Esophagus mucosa (tissue), 1 donor: ENCODE measurements around the gene MYO1D. TPM values are rescaled to one million over a fixed set of nuclear protein-coding genes. Genes with fewer than 3 reads are reported as not detected.
A peak's percentile ranks its signal among the peaks of the same experiment; 100 is the strongest.
"Not testable (repeated sequence)": the region's sequence is repeated elsewhere in the genome, so short reads cannot be mapped to it uniquely, and the experiment has no call there.

Experiments
- ATAC-seq: fragments of 200-7000 bp; cut with Tn5 transposase; one replicate; pipeline ENCODE4 v1.9.1; 2020
- total RNA-seq: library from RNA; stranded (reverse); gene quantifications from one replicate; pipeline ENCODE4 v1.2.4, GENCODE V29; 2023
- donor health status: DM: yes; HTN: yes; CAD: no.

Gene MYO1D
- total RNA-seq, 1 donor from 2014 or later: 55.0 TPM

DNA sequence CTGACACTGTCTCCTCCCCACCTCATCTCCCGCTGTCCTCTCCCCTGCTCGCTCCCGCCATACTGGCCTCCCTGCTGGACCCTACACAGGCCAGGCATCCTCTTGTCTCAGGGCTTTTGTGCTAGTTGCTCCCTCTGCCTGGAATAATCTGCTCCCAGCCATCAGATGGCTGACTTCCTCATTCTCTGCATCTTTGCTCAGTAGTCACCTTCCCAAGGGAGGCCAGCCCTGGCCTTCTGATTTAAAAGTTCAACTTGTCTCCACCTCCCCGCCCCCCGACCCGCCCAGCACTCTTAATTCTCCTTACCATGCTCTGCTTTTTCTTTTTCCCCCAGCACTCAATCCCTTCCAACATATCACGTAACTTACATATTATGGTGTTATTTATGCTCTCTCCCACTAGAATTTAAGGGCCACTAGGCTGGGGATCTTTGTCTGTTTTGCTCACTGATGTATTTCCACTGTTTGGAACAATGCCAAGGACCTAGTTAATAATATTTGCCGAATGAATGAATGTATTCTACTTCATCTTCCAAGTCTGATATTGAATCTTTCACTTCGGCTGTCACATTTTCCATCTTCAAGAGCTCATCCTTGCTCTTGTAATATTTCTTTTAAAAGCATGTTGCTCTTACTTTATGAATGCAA is 211.9 kb downstream of the MYO1D start:
- ATAC-seq: no peak

DNA sequence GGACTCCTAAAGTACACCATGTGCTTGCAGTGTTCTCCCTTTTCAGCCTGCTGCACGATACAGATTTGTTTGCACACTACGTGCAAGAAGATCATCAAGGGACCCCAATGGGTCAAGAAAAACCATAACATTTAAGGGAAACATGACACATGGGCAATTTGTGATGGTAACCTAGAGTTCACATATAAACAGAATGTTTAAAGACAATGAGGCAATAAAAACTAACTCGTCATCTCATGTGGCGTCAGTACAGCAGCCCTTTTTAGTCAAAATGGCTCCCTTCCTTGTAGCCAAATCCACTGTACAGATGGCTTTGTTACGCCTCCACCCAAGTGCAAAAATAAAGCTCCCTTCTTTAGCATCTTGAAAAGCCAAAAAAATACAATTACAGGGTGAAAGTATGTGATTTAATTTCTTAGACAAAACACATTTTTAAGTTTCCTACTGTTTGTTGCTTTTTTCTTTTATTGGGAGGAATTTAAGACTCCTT is 216.4 kb downstream of the MYO1D start:
- ATAC-seq: no peak

DNA sequence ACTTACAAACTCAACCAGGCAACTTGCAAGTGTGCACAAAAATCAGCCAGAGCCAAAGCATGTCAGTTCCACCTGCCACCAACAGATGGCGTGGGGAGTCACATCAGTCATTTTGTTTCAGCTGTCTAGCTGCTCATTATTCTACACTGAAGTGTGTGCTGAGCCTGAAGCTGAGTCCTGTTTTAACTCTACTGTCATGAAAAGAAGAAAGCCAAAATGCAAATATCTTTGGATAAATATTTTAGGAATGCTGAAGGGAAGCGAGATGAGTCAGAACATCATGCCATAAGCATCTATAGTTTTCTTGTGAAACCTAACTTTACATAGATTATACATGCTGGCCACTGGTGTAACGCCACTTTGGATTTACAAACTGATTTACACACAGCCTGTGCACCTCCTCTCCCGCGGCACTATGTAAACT is 217.5 kb downstream of the MYO1D start:
- peak; percentile 80 for ATAC-seq

DNA sequence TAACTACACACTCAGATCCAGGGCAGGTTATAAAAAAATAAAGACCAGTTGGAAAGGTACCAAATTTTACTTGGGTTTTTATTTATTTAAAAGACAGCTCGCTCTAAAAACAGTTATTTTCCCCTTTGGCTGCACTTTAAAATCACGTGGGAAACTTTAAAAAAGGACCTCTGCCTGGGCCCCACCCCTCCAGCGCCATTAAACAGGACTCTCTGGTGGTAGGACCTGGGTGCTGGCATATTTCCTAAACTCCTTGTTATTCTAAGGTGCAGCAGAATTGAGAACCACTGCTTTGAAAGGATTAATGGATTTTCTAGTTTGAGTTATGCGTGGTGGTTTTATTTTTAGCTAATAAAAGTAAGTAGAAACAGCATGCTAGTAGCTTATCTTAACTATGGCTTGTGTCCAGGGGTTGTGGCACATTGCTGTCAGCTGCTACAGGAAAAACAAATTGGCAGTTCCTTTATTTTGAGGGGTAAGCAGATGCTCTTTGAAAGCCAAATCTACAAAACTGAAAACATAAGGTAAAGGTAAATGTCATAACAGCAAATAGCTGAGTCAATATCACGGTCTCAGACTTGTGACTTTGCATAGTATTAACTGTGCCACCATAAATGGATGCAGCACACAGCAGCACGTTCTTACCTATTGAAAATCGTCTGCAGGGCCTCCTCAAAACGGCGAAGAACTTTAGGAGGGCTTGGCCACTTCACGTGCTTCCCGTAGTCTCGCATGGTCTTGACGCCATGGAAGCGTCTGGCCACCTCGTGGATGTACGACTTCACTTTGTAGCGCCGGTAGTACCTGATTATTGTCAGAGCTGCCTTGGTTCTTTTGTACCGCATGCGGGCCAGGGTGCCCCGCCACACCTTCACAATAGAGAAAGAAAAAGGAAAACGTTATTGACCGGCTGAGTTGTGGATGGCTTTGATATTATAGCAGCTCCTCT is 218.2 kb downstream of the MYO1D start:
- ATAC-seq: no peak

DNA sequence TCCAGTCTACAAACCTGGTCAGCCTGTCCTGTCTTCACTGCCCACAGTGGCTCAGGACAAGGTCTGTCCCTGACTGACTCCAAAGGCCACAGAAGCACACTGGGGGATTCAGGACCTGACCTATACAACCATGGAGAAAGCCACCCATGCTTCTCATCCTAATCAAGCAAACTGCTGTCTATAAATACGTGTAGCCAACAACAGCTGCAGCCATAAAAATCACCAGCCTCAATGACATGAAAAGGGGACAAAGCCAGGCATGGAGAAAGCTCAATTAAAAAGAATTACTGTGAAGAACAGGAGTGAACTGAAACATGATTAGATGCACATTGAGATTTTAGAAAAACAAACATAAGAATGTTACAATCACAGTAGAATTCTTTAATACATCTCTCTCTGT is 220.0 kb downstream of the MYO1D start:
- no peak for ATAC-seq

DNA sequence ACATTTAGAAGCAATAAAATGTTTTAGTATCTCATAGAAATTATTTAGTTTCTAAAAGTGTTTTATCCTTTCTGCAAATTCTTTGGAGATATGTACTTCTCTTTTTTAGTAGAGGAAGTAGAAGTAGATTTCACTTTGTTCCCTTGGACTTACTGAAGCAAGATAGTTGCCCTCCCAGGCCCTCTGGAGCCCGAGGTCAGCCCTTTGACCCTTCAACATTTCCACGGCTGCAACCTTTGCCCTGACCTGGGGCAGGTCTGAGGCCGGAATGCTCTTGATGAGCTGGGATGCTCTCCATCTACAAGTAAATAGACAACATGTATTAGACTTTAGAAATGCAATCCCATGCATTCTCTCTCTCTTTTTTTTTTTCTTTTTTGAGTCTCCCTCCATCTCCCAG is 222.6 kb downstream of the MYO1D start:
- ATAC-seq: no peak

DNA sequence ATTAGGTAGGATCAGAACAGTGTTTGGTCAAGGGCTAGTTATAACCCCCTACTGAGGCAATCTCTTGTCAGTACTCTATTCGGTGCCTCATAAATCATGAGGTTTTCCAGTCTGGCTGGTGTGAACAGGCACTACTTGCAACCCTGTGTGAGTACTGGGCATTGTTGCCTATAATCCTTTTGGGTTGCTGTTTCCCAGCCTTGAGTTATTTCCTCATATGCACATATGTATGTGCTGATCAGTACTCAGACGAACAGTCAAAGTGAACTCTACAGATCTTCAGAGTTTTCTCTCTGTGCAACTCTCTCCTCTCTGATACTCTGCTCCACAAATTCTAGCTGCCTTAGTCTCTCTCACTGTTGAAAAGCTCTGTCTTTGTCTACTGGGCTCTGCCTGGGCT is 225.8 kb downstream of the MYO1D start:
- peak; percentile 42 for ATAC-seq

DNA sequence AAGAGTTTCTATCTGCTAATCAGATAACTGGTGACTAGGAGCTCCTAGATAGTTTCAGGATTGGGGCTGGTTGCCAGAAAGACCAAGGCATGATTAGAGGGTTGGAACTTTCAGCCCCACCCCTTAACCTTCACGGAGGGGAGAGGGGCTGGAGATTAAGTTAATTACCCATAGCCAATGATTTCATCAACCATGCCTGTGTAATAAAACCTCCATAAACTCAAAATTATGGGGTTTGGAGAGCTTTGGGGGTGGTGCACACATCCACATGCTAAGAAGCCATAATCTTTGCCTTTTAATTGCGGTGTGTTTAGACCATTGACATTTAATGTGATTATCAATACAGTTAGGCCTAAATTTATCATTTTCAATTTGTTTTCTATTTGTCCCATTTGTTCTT is 228.5 kb downstream of the MYO1D start:
- ATAC-seq: no peak

DNA sequence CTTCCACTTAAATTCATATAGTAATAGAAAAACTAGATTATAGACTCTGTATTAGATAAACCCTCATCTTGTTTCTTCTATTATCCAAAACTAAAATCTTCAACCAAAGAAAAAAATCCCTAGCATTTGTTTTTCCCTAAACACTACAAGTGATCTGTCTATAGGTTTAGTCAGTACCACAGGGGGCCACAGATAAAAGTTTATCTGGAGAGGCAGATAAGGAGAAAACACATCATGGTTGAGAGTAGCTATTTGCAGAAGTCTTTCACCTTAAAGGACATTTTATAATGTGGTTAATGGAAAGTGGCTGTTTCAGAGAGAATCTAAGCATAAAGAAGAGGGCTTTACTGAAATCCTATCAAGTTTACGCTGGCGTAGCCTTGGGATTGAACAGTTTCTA is 230.0 kb downstream of the MYO1D start:
- no peak for ATAC-seq

DNA sequence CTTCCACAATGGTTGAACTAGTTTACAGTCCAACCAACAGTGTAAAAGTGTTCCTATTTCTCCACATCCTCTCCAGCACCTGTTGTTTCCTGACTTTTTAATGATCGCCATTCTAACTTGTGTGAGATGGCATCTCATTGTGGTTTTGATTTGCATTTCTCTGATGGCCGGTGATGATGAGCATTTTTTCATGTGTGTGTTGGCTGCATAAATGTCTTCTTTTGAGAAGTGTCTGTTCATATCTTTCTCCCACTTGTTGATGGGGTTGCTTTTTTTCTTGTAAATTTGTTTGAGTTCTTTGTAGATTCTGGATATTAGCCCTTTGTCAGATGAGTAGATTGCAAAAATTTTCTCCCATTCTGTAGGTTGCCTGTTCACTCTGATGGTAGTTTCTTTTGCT is 235.4 kb downstream of the MYO1D start:
- ATAC-seq: not testable (repeated sequence)

DNA sequence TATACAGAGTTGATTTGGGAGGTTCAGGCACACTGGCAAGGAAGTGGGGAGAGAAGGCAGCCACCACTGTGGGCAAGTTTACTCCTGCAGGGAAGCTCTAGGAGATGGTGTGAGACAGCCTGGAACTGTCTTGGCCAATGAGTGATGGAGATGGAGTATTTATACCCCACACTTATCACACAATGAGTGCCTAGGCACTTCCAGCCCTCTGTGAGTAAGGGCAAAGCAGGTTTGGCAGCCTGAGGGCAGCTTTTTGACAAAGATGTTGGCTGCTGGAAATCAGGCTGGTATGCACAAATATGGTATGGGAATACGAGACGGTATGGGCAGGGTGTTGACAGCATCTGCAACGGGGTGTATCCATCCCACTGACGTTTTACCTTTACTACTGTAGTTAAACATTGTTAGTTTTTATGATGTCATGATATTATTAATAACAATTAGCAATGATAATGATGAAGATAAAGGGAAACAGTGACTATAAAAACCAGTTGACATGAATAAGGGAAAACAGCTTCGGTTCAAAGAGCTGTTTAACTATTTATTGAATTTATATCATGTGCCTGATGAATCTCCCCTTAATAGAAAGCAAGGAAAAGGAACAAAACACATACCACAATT is 240.2 kb downstream of the MYO1D start:
- peak; percentile 92 for ATAC-seq

DNA sequence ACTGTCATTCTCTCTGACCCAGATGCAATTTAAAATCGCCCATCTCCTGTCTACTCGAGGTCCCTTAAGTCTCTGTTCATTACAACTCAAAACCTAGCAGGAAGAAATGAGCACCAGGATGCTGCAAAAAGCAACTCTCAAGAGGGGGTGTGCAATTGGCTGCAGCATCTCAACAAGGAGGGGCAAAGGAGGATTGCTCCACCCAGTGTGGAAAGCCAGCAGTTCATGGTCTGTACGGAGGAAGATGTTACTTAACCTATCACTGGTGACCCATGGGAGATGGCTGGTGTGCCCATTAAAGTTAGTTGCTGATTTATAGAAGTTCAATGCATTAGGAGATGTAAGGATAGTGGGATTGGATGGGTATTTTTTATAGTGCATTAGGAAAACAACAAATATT is 242.8 kb downstream of the MYO1D start:
- ATAC-seq: no peak

DNA sequence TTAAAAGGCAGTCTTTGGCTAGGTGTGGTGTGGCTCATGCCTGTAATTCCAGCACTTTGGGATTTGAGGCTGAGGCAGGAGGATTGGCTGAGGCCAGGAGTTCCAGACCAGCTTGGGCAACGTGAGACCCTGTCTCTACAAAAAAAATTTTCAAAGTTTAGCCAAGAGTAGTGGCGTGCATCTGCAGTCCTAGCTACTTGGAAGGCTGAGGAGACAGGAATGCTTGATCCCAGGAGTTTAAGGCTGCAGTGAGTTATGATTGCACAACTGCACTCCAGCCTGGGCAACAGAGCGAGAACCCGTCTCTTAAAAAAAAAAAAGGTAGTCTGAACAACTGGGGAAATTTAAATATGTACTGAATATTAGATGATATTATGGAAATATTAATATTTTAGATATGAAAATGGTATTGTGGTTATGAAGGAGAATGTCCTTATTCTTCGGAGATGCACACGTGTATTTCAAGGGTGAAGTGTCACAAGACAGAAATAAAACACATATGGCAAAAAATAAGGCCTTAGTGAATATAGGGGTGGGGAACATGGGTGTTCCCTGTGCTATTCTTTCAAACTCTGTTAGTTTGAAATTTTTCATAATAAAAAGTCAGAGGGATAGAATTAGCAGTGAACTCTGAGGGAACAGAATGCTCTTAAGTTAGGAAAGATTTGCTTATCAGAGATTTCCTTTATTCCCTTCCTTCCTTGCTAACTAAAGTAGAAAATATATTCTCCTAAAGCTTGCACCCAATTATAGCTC is 245.4 kb downstream of the MYO1D start:
- no peak for ATAC-seq

DNA sequence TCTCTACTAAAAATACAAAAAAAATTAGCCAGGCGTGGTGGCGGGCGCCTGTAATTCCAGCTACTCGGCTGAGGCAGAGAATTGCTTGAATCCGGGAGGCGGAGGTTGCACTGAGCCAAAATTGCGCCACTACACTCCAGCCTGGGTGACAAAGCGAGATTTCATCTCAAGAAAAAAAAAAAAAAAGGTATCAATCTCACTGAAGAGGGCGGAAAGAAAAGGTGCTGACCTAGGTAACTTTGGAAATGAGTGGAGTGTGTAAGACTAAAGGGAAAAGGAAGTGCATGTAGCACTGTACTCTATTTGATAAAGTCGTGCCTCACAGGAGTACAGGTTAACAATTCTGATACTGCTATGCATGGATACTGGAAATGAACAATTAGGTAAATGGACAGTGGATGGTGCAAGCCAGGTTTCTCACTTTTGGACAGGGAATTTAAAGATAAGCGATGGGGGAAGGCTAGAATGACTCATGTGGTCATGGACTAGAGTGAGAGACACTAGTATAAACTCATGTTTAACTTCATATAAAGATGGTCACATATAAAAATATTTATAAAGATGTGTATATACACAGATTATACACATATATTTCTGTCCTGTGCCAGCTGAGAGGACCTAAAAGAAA is 247.2 kb downstream of the MYO1D start:
- ATAC-seq: peak; percentile 36

DNA sequence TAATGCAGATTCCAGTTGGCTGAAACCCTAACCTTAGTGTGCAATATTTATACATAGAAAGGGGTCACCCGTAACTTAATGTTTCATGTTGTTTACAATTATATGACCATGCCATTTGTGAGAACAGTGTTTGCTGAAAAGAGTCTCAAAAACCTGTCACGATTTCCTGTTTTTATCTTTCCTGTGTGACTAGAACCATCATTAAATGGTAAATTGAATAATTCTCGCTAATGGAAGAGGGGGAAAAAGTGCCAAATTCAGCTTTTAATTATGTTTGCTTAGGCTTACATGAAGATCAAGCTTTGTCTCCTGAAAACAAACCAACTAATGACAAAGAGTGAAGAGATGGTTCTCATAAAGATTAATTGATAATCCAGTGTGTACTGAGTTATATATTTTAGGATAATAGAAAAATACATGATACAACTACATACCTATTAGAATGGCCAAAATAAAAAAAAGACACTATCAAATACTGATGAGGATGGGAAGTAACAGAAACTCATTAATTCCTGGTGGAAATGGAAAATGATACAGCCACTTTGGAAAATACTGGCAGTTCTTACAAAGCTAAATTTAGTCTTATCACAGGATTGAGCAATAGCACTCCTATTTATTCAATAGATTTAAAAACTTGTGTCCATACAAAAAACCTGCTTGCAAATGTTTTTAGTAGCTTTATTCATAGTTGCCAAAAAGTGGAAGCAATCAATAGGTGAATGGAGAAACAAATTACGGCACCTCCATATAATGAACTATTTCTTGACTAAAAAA is 248.5 kb downstream of the MYO1D start:
- no peak for ATAC-seq

DNA sequence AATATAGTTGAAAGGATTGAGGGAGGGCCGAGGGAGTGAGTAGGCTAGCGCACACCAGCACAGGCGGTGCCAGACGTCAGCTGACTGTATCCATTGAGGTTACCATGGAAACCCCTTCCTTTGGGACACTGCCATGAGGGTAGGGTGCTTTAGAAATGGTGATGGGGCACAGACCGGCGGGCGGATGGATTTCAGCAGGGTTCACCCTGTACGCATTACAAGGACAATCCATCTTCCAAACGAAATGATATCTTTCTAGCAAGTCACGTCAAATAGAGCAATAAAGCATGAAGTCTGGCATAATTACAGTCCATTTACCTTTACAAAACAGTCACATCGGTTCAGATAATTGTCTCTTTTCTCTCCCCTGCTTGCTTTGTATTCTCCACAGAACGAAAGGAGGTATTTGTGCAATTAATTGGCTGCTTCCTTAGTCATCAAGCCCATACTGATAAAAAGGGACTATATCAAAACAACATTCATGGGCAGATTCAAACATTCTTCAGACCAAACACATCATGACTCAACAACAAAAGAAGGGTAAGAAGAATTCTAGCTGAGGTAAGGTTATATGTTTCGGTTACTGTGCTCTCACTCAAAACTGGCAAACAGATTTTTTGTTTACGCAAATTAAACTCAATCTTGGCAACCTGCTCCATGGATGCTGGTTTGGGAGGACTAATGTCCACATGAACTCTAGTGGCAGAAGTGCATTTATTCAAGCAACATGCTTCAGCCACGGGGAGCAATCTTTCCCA is 249.5 kb downstream of the MYO1D start:
- no peak for ATAC-seq

DNA sequence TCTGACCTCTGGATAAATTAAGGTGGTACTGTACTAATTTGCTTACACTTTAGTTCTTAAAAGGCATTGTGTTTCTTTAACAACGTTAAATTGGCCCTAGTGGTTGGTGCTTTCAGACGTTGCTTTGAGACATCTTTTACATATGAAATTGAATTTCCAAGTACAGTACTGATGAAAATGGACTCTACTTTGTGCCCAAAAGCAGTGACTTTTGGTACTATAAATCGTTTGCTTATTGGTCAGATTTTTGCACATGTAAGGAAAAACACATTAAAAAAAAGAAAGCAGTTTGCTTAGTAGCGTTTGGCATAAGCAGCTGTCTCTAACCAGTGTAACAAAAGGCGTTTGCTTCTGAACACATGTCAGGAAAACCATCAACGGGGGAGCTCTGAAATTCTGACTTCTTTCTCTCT is 250.5 kb downstream of the MYO1D start:
- ATAC-seq: no peak

DNA sequence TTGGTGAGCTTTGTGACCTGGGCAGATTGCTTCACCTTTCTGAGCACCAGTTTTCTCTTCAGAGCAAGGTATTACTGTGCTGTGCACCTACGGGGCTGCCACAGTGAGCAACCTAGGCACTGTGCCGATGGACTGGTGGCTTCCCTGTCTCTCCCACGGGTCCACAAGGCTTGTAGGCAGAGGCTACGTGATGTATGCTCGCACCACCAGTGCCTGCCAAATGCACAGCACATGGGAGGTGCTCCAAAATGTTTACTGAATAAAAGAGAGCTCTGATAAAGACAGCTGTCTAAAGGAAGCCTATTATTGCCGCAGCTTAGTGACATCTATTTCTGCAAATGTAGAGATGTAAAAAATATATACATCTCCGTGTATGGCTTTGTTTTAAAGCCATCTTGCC is 251.0 kb downstream of the MYO1D start:
- no peak for ATAC-seq

DNA sequence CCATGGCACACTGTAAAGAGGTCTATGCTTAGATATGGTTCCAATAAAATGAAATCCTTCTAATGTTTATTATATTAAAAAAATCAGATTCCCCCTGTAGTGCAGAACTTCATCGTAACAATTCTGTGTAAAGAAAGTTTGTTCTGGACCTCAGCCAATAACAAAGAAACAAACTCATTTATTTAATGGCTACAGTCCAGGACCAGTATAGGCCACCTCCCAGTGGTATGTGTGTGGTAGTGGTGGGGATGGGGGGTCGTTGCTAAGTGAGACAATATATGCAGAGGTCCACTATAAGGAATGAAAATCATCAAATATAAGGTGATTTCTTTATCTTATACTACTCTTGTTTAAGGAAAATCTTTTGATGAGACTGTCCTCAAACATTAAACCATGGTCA is 253.7 kb downstream of the MYO1D start:
- no peak for ATAC-seq

DNA sequence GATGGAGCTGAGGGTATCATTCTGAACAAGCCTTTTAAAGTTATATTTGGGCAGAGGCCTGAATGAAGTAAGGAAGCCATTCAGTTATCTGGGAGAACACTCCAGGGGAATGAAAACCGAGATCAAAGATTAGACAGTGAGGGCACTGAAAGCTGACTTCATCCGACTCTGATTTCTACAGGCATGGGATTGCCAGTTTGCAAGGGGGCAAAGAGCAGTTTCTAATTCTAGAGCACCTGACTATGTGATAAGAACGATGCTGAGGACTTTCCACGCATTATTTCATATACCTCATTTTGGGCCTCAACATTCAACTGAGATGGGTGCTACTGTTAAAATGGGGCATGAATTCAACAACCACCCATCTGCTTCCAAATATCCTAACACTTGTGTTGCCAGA is 254.4 kb downstream of the MYO1D start:
- no peak for ATAC-seq
